Epidermal melanocyte (primary cell): ENCODE data around the gene PTPRK.
"Not testable (repeated sequence)": the region's sequence is repeated elsewhere in the genome, so short reads cannot be mapped to it uniquely, and the experiment has no call there.

Experiments
- DNase-seq: peaks from one replicate; pipeline ENCODE4 v3.0.0; 2011; ENCODE audit warnings: low spot score; ENCODE audit not compliant: insufficient read length

Gene PTPRK

DNA sequence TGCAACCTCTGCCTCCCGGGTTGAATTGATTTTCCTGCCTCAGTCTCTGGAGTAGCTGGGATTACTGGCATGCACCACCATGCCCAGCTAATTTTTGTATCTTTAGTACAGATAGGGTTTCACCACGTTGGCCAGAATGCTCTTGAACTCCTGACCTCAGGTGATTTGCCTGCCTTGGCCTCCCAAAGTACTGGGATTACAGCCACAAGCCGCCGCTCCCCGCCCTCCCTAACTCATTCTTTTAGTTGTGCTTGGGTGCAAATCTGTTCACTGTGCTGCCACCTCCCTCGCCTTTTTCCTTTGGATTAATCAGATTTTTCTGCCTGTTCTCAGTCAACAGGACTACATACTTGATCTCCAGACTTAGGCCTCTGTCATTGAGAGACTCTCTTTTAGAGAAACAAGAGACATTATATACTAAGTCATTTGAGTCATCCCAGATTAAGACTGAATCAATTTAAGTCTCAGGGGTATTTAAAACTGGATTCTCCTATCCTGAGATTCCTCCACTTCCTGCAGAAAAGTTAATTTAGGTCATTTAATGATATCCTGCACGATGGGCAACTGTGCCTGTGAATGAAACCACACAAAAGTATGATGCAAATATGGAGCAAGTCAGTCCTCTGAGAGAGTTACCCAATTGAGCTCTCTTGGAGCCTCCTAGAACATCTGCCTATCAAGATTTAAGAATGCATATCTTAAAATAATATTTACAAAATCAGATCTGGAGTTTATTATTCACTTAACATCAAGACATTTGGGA is 483.4 kb downstream of the PTPRK start:
- no peak for DNase-seq

DNA sequence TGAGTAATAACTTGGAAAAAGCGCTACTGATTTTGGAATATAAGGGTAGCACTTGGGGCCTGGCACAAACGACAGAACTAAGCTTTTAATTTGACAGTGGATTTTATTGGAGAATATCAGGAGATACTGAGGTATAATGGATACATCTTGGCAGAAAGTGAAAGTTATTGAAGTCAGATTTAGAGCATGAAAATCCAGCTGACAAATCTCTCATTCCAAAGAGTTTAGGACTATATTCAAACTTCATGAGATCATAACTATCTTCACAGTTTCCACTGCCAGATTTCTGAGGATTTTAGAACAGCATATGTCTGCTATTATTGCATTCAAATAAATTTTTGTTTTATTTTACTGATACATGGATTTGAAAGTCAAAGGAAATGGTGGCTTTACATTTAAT is 487.2 kb downstream of the PTPRK start:
- DNase-seq: no peak

- DNase-seq: no peak
Observed at GRCh38 chr6:128032042-128032441, 488.4 kb downstream of the PTPRK start.

- DNase-seq: no peak
Observed at GRCh38 chr6:128029826-128030225, 490.6 kb downstream of the PTPRK start.

DNA sequence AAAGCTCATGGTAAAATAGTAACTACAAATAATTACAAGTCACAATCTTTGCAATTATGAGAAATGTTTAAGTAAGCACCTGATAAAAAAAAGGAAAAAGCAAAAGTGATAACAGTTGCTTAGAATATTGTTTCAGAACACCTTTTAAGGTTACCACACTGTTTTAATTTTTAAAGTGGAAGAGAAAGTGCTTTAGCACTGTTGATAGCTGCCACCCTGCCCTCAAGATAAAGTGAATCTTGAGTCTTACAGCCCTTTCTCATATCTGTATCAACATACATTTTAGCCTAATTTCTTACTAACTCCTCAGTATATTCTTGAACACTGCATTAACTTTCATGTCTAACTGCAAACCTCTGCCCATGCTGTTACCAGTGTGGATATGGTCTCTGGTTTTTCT is 492.2 kb downstream of the PTPRK start:
- no peak for DNase-seq

- DNase-seq: no peak
Observed at GRCh38 chr6:128025478-128025877, 494.9 kb downstream of the PTPRK start.

DNA sequence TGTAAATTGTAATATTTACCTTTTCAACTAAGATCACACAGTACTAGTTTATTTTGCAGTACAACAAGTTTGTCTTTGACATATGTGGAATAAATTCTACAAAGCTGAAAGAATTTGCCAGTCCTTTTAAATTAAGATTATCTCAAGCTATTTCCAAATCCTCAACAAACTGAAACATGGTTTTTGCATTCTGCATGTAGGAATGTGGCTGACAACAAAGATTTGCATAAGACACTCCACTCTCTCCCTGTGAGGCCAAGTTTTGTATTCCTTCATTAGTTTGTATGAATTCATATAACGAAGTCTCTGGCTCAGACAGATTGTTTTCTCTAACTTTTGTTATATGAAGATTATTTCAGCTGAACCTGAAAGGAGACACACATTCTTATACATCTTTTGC is 495.4 kb downstream of the PTPRK start:
- DNase-seq: no peak

GRCh38 chr6:128024046-128024445 is 496.4 kb downstream of the PTPRK start:
- no peak for DNase-seq

DNA sequence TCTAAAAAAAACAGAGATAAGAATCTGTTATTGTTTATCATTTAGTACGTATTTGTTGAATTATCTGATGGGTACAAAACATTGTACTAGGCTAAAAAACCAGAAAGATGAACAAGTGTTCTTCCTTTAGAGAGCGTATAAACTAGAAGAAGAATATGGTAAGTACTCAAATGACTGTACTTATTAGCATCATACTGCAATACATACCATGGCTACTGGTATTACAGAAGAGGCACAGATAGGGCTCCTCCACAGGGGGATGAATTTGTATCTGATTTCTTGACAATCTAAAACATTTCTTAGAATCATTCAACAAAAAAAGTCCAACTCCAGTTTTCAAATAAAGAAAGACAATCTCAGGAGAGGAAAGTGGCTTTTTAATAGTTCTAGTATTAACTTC is 501.6 kb downstream of the PTPRK start:
- DNase-seq: no peak

DNA sequence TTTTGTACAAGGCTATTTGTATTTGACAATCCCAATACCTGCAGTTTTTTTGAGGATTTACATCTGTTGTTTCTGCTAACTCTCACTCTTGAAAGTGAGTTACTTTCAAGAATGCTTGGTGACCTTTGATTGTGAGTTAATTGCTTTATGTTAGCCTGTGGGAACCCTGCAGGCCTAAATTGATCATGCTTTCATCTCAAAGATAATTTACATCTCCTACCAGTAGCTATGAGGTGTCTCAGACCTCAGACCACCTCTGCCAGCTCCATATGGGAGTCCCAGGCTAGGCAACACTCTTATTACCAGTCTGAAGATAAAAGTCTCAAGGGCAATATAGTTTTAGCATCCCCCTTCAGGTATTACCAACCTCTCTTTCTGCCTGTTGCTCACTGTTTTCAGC is 503.1 kb downstream of the PTPRK start:
- DNase-seq: no peak

GRCh38 chr6:128007658-128008057 is 512.7 kb downstream of the PTPRK start:
- DNase-seq: no peak

- DNase-seq: no peak
Observed at GRCh38 chr6:128005009-128005408, 515.4 kb downstream of the PTPRK start.

- DNase-seq: no peak
Observed at GRCh38 chr6:128000363-128000762, 520.0 kb downstream of the PTPRK start.

DNA sequence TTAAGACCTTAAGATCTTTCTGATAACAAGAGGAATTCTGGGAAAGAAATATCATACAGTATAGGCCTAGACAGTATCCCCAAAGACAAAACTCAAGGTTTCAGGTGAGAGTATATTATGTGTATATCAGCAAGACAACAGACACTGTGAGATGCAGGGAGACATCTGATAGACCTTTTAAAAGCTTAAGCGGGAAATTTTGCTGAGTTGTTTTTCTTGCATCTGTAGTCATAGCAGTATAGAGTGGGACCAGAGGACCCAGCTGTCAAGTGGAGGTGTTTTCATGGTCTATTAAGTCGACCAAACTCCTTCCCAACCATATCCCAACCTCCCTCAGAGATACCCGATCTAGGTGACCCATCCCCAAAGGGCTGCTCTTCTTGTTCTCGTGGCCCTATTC is 521.4 kb downstream of the PTPRK start:
- DNase-seq: no peak

GRCh38 chr6:127997496-127998164 is 522.8 kb downstream of the PTPRK start:
- no peak for DNase-seq

DNA sequence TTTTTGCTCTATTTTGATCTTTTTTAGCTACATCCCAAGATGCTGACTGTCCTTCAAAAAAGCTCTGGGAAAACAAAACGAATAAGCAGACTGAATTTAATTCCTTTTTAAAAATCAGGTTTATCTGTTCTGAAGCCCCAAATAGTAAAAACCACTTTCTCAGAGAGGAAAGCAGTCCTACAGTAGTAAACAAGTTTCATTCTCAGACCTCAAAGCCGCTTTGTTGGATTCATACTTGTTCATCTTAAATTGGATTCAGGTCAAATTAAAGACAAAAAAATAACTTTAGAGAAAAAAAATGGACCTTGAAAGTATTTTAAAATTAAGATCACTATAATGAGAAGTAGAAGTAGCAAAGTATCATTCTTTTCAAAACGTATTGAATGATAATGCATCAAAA is 523.5 kb downstream of the PTPRK start:
- DNase-seq: no peak

- no peak for DNase-seq
Observed at GRCh38 chr6:127992144-127992543, 528.3 kb downstream of the PTPRK start.

DNA sequence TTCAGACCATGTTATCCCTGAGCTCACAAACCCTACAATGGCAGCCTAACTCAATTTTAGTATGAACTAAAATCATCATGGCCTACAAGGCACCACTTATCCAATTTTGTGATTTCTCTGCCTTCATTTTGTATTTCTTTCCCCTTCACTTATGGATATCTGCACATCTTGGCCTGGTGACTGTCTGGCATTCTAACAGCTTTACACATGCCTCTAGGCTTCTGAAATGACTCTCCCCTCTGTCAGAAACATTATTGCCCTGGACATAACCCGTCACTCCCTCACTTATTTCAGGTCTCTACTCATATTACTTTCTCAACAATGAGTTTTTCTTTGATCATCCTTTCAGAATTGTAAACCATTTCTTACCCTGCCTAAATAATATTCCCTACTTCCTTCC is 530.3 kb downstream of the PTPRK start:
- no peak for DNase-seq

DNA sequence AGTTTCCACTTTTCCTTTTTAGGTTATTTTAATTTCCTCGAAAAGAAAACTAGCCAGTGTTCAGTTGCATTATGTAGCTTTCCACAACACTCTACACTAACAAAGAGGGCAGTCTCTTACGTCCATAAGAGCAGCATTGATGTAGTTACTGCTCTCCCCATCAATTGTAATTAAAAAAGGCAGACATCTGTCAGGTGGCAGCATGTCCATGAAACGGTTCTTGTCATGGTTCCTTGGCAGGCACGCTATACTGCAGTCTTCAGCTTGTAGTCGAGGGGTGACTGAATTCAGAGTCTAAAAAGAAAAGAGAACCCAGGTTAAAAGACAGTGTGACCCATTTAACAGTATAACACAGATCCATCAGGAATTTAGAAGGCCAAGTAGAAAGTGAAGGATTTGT is 539.4 kb downstream of the PTPRK start:
- no peak for DNase-seq

DNA sequence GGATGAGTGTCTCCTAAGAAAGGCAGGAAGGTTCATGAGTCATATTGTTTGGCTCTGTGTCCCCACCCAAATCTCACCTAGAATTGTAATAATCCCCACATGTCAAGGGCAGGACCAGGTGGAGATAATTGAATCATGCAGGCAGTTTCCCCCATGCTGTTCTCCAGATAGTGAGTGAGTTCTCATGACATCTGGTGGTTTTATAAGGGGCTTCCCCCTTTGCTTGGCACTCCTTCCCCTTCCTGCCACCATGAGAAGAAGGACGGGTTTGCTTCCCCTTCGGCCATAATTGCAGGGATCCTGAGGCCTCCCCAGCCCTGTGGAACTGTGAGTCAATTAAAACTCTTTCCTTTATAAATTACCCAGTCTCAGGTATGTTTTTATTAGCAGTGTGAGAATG is 542.2 kb downstream of the PTPRK start:
- not testable (repeated sequence) for DNase-seq

GRCh38 chr6:127976796-127977195 is 543.6 kb downstream of the PTPRK start:
- DNase-seq: no peak

DNA sequence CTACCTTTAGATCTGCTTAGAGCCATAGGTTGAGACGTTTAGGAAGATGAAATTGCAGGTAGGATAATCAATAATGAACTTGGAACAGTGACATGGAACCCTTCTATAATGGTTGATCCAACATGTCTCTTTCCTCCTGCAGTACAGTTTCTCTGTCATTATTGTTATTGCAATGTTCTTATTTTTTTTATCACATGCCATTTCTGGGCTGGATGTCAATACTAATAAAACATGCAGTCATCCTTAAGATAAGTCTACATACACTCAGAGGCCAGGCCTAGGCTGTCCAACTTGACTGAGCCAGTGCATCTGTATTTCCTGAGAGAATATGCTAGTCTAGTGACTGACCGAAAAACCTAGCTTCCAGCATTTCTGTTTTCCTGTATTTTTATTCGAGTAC is 544.3 kb downstream of the PTPRK start:
- DNase-seq: no peak

DNA sequence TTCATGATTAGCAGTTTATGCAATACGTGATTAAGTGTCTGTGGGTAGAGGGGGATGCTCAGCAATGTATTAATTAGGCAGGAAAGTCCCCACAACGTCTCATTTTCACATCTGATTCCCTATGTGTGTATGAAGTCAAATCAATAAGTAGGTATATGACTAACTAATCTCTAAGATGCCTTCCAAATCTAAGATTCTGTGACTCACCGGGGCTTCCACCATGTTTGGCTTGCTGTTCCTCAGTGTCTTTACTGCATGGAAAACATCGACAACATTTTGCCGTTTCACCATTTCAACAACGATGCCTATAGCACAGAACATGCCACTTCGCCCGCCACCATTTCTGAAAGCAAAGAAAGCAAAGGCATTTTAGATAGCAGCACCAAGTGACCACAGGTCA is 547.6 kb downstream of the PTPRK start:
- no peak for DNase-seq
